Ectodermal cell (in vitro differentiated cells): ENCODE measurements around the gene OR8G5.

Experiments used
- H3K27ac ChIP-seq: 2 replicates; pipeline ENCODE4 v1.7.0; 2013; ENCODE audit warnings: mild to moderate bottlenecking, low read depth, low read length; ENCODE audit not compliant: insufficient read depth, poor library complexity, severe bottlenecking
- H3K27me3 ChIP-seq: 2 replicates; pipeline ENCODE4 v1.7.0; 2013; ENCODE audit warnings: mild to moderate bottlenecking, low read length; ENCODE audit not compliant: insufficient read depth, control insufficient read depth, poor library complexity, severe bottlenecking
- H3K36me3 ChIP-seq: one replicate; pipeline ENCODE4 v1.7.0; 2013; ENCODE audit warnings: low read length; ENCODE audit not compliant: control insufficient read depth, insufficient read depth
- H3K4me1 ChIP-seq: one replicate; pipeline ENCODE4 v1.7.0; 2013; ENCODE audit warnings: low read length; ENCODE audit not compliant: control insufficient read depth, insufficient read depth
- H3K4me3 ChIP-seq: 2 replicates; pipeline ENCODE4 v1.7.0; 2013; ENCODE audit warnings: low read depth, low read length, control low read depth; ENCODE audit not compliant: insufficient read depth
- H3K9me3 ChIP-seq: 2 replicates; pipeline ENCODE4 v1.7.0; 2013; ENCODE audit warnings: mild to moderate bottlenecking, low read length, moderate library complexity; ENCODE audit not compliant: control insufficient read depth
- whole genome bisulfite sequencing, 2 experiments: methylation state at CpG; one replicate each; pipeline ENCODE4 v1.1.7; 2013; ENCODE audit warnings: missing lambda C conversion rate in 2 of 2; 5-methylcytosine and 5-hydroxymethylcytosine counted together

Gene OR8G5

GRCh38 chr11:124311670-124312069 is 55.5 kb downstream of the OR8G5 start:
- no peaks in the 10 kb centered on the region for H3K9me3 ChIP-seq
- no peak overlapping the region for H3K4me3 ChIP-seq
- H3K27me3 ChIP-seq = no peaks in the 10 kb centered on the region
- no peak overlapping the region for H3K27ac ChIP-seq
- no peaks in the 10 kb centered on the region for H3K36me3 ChIP-seq
- no peaks in the 10 kb centered on the region for H3K4me1 ChIP-seq

- Histone ChIP-seq H3K36me3 (no peaks in the 10 kb centered on the region), H3K4me1 (no peaks in the 10 kb centered on the region), H3K27ac (no peak overlapping the region), H3K27me3 (no peaks in the 10 kb centered on the region), H3K4me3 (no peak overlapping the region), H3K9me3 (no peaks in the 10 kb centered on the region)
- 88 to 94% methylated on average over 4 of the region's 4 CpGs for WGBS, 2 experiments
Observed at GRCh38 chr11:124313131-124313530, 57.0 kb downstream of the OR8G5 start.

DNA sequence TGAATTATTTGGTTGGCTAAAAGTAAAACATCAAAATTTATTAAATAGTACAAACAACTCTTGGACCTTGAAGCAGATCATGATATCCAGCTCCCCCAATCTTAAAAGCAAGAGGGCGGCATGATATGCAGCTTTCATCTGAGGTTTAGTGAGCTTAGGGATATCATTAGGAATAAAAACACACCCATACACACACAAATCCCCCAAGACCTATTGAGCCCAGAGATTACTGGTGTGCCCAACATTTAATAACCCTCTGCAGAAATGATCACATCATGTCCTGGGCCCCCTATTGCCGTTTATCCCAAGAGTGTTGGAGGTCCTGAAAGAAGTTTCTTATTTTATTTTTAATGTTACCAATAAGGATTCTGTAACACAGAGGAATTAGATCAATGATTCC is 57.7 kb downstream of the OR8G5 start, which contains the start of gene OR8D1:
OR8D1 (minus strand) TSS at position 101 of the 400 bp plus-strand sequence. CDS start 3,183 bp downstream, outside the sequence.
- no peak within 1 kb of the TSS for H3K4me3 ChIP-seq
- no peaks in the 10 kb centered on the region for H3K9me3 ChIP-seq
- H3K36me3 ChIP-seq = no peaks in the 10 kb centered on the region
- H3K4me1 ChIP-seq = no peaks in the 10 kb centered on the region
- H3K27ac ChIP-seq = no peak within 1 kb of the TSS
- no peaks in the 10 kb centered on the region for H3K27me3 ChIP-seq
- 95 to 100% methylated on average over 1 to 2 of the region's 2 CpGs for WGBS, 2 experiments

DNA sequence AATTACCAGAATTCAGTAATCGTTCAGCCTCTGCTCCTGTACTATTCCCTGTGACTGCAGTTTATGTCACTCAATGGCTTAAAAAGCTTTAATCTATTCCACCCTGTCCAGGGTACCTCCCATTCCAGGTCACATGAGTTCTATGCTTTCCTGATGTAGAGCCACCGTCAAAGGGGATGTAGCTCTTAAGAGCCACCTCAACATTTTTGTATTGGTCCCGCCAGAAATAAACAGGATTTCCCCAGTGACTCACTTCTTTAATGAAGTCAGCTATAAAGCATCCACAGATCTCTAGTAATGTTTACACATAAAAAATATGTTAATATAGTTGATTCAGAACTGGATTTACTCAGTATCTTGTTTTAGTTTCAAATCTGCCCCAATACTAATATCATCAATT is 58.9 kb downstream of the OR8G5 start:
- no peaks in the 10 kb centered on the region for H3K9me3 ChIP-seq
- H3K4me1 ChIP-seq = no peaks in the 10 kb centered on the region
- WGBS, 2 experiments = 89 to 95% methylated on average over 3 of the region's 3 CpGs
- no peak overlapping the region for H3K4me3 ChIP-seq
- H3K36me3 ChIP-seq = no peaks in the 10 kb centered on the region
- H3K27ac ChIP-seq = no peak overlapping the region
- H3K27me3 ChIP-seq = no peaks in the 10 kb centered on the region
